Body of pancreas (tissue), 4 donors: Measurements from ENCODE around the gene TLR10.

Experiments
- POLR2A ChIP-seq, 3 donors: fragments of 450-650 bp; IDR thresholded peaks; one replicate each; pipeline ENCODE4 v1.6.1; 2016; ENCODE audit warnings: antibody characterized with exemption in 3 of 3, mild to moderate bottlenecking in 2 of 3
- TF ChIP-seq, protein P1 (sequence below), 7 experiments: fragments of 450-650 bp in 4 of 7; fragments of 200-600 bp in 3 of 7; sonication (generic) in 3 of 7; IDR thresholded peaks; one replicate each; pipeline ENCODE4 v1.5.1; 2016 to 2019; ENCODE audit warnings: antibody characterized with exemption in 7 of 7

DNA sequence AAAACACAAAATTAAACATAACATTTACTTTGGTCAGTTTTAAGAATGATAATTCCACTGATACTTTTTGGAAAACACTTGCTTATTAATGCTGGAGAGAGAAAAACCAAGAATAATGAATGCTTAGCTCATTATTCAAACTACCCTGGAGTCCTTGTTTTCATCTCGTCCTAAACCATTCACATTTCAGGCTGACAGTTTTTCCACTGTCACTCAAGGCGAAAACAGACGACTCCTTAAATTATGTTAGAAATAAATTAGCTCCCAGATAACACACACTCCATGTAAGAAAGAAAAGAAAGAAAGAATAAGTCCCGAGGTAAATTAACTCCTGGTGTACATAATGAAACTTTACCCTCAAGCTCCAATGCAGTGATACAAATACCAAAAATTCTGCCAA, 33.5 kb downstream of the TLR10 start:
- TF ChIP-seq, protein P1, sequence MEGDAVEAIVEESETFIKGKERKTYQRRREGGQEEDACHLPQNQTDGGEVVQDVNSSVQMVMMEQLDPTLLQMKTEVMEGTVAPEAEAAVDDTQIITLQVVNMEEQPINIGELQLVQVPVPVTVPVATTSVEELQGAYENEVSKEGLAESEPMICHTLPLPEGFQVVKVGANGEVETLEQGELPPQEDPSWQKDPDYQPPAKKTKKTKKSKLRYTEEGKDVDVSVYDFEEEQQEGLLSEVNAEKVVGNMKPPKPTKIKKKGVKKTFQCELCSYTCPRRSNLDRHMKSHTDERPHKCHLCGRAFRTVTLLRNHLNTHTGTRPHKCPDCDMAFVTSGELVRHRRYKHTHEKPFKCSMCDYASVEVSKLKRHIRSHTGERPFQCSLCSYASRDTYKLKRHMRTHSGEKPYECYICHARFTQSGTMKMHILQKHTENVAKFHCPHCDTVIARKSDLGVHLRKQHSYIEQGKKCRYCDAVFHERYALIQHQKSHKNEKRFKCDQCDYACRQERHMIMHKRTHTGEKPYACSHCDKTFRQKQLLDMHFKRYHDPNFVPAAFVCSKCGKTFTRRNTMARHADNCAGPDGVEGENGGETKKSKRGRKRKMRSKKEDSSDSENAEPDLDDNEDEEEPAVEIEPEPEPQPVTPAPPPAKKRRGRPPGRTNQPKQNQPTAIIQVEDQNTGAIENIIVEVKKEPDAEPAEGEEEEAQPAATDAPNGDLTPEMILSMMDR (IDR thresholded peaks at IDR 0.05): no peak
- no peak for TF ChIP-seq POLR2A (IDR thresholded peaks at IDR 0.05)
